ENCODE measurements around the gene GRID1. TPM values are rescaled to one million over a fixed set of nuclear protein-coding genes. Genes with fewer than 3 reads are reported as not detected.

GRID1 gene
- total and polyA plus RNA-seq, 9 of the 15 experiments (the other 6 are each of a cell fraction or from before 2014, with no cell fraction given) = 0.01 to 7.2 (median 1.2) TPM

DNA sequence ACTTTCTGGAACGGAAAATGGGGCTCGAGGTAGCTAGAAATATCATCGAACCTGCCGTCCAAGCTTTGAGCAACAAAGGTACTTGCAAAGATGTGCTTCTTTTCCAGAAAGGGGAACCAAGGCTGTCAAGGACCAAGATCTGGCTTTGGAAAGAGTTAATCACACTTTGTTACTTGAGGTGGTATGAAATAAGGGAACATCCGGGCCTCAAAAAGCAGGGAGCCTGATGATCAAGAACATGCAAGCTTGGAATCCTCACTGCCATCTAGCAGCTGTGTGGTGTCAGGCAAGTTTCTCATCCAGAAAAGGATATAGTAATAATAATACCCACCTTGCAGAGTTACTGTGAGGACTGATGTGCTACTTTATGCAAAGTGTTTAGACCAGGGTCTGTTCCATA, 329.5 kb downstream of the GRID1 start (continued):
- TF ChIP-seq, protein P1, sequence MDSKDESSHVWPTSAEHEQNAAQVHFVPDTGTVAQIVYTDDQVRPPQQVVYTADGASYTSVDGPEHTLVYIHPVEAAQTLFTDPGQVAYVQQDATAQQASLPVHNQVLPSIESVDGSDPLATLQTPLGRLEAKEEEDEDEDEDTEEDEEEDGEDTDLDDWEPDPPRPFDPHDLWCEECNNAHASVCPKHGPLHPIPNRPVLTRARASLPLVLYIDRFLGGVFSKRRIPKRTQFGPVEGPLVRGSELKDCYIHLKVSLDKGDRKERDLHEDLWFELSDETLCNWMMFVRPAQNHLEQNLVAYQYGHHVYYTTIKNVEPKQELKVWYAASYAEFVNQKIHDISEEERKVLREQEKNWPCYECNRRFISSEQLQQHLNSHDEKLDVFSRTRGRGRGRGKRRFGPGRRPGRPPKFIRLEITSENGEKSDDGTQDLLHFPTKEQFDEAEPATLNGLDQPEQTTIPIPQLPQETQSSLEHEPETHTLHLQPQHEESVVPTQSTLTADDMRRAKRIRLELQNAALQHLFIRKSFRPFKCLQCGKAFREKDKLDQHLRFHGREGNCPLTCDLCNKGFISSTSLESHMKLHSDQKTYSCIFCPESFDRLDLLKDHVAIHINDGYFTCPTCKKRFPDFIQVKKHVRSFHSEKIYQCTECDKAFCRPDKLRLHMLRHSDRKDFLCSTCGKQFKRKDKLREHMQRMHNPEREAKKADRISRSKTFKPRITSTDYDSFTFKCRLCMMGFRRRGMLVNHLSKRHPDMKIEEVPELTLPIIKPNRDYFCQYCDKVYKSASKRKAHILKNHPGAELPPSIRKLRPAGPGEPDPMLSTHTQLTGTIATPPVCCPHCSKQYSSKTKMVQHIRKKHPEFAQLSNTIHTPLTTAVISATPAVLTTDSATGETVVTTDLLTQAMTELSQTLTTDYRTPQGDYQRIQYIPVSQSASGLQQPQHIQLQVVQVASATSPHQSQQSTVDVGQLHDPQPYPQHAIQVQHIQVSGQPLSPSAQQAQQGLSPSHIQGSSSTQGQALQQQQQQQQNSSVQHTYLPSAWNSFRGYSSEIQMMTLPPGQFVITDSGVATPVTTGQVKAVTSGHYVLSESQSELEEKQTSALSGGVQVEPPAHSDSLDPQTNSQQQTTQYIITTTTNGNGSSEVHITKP (IDR thresholded peaks at IDR 0.05; ENCODE audit: partially characterized antibody) = no peak
- no peak for TF ChIP-seq KLF6 (CRISPR knock-in tag; IDR thresholded peaks at IDR 0.05; ENCODE audit: borderline replicate concordance)
- TF ChIP-seq ZKSCAN8 (CRISPR knock-in tag; IDR thresholded peaks at IDR 0.05) = no peak

DNA sequence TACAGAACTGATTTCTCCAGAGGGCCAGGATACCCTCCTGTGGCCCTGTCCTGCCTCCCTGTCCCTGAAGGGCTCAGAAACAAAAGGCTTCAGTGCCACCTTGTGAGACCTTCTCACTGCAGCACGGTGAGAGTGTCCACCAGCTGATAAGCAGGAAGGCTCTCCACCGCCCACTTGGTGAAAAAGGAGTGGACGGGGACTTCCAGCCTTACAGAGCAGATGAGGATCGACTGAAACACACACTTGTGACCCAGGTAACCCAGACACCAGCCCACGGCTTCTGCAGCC, 330.1 kb downstream of the GRID1 start:
- CTCF ChIA-PET (ENCODE audit: low intra/inter-chr PET ratio) = no interaction called here
- intact Hi-C loops (cut with micrococcal nuclease) = no loop called here
- no TSS peak for BruUV-seq (replicated peaks)
- TF ChIP-seq ZC3H8 (IDR thresholded peaks at IDR 0.05) (no peak), TFAM (CRISPR knock-in tag; conservative IDR thresholded peaks at IDR 0.05) (no peak), KLF13 (tag; IDR thresholded peaks at IDR 0.05; ENCODE audit: borderline replicate concordance, low read depth) (no peak)
- TF ChIP-seq, protein P2, sequence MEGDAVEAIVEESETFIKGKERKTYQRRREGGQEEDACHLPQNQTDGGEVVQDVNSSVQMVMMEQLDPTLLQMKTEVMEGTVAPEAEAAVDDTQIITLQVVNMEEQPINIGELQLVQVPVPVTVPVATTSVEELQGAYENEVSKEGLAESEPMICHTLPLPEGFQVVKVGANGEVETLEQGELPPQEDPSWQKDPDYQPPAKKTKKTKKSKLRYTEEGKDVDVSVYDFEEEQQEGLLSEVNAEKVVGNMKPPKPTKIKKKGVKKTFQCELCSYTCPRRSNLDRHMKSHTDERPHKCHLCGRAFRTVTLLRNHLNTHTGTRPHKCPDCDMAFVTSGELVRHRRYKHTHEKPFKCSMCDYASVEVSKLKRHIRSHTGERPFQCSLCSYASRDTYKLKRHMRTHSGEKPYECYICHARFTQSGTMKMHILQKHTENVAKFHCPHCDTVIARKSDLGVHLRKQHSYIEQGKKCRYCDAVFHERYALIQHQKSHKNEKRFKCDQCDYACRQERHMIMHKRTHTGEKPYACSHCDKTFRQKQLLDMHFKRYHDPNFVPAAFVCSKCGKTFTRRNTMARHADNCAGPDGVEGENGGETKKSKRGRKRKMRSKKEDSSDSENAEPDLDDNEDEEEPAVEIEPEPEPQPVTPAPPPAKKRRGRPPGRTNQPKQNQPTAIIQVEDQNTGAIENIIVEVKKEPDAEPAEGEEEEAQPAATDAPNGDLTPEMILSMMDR (IDR thresholded peaks at IDR 0.05 in 2 of 3, conservative IDR thresholded peaks at IDR 0.05 in 1 of 3; ENCODE audit: insufficient read depth in 2 of 3, low read depth in 1 of 3, low read length in 3 of 3) = peak in 2 of 3 experiments; percentile 17 to 27; a peak in 1 of 6 replicates

More for the DNA sequence above, 330.1 kb downstream of the GRID1 start:
- in situ Hi-C loops (cut with MboI) = no loop called here
- Histone ChIP-seq H3K9me3 (replicated peaks; ENCODE audit: control insufficient read depth, insufficient read depth, low read depth, low read length) (no peaks in the 10 kb centered on the region), H3K4me2 (ENCODE audit: insufficient read depth, low read length) (no peak overlapping the region), H3K9ac (ENCODE audit: insufficient read depth in 1 of 2, low read depth in 2 of 2, low read length in 2 of 2) (peak overlapping the region in 1 of 2 experiments; percentile 77; a peak in 2 of 4 replicates), H3K4me1 (replicated peaks in 1 of 2; ENCODE audit: control insufficient read depth in 2 of 2, insufficient read depth in 2 of 2, low read length in 2 of 2) (no peaks in the 10 kb centered on the region), H3K9me1 (ENCODE audit: control insufficient read depth, insufficient read depth, low read length) (no peaks in the 10 kb centered on the region), H3K27me3 (ENCODE audit: control insufficient read depth in 2 of 2, insufficient read depth in 2 of 2, low read length in 2 of 2) (peaks cover 0 to 6% of the 10 kb centered on the region in 2 experiments; a peak in 2 of 5 replicates), H2AFZ (ENCODE audit: low read depth, low read length) (no peak overlapping the region), H3K27ac (ENCODE audit: extremely low read depth, low read depth, low read length) (no peak overlapping the region), H3K4me3 (no peak overlapping the region), H4K20me1 (replicated peaks; ENCODE audit: control insufficient read depth, insufficient read depth, low read length) (no peaks in the 10 kb centered on the region), H3K36me3 (ENCODE audit: control insufficient read depth, insufficient read depth, low read length) (no peaks in the 10 kb centered on the region), H3K79me2 (ENCODE audit: control insufficient read depth, insufficient read depth, low read length) (no peaks in the 10 kb centered on the region)
- 0% methylated on average over 5 of the region's 5 CpGs for WGBS (ENCODE audit: insufficient coverage, low coverage, missing lambda C conversion rate)
- POLR2A ChIA-PET = interaction anchor here (0.6 to 1.4 kb wide), 2 partner anchors 10 to 30 kb away, joined by 3 to 4 read pairs; no protein-coding TSS in a partner anchor
- ATAC-seq = peak; percentile 74
- peak in 2 of 4 experiments; percentile 31 to 38 for DNase-seq (ENCODE audit: extremely low read depth in 1 of 4, low spot score in 3 of 4)
- peak; percentile 46 for FAIRE-seq
